Measurements from ENCODE around the gene GLP2R.

The GLP2R gene

DNA sequence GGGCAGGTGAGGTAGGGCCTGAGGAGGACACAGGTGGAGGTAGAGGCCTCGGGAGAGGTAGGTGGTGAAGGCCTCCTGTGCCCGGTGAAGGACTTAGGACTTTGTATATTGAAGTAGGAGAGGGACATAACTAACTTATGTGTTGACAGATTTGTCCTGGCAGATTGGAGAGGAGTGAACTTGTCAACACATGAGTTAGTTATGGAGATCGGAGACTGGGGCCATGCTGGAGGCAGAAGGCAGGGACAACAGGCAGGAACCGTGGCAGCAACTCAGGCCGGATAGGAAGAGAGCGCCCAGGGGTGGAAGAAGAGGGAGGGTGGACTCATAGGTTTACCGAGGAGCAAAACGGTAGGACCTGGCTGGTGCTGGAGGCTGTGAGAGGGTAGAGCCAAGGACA is 18.4 kb downstream of the GLP2R start:
- TF ChIP-seq, protein P1, sequence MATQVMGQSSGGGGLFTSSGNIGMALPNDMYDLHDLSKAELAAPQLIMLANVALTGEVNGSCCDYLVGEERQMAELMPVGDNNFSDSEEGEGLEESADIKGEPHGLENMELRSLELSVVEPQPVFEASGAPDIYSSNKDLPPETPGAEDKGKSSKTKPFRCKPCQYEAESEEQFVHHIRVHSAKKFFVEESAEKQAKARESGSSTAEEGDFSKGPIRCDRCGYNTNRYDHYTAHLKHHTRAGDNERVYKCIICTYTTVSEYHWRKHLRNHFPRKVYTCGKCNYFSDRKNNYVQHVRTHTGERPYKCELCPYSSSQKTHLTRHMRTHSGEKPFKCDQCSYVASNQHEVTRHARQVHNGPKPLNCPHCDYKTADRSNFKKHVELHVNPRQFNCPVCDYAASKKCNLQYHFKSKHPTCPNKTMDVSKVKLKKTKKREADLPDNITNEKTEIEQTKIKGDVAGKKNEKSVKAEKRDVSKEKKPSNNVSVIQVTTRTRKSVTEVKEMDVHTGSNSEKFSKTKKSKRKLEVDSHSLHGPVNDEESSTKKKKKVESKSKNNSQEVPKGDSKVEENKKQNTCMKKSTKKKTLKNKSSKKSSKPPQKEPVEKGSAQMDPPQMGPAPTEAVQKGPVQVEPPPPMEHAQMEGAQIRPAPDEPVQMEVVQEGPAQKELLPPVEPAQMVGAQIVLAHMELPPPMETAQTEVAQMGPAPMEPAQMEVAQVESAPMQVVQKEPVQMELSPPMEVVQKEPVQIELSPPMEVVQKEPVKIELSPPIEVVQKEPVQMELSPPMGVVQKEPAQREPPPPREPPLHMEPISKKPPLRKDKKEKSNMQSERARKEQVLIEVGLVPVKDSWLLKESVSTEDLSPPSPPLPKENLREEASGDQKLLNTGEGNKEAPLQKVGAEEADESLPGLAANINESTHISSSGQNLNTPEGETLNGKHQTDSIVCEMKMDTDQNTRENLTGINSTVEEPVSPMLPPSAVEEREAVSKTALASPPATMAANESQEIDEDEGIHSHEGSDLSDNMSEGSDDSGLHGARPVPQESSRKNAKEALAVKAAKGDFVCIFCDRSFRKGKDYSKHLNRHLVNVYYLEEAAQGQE (IDR thresholded peaks at IDR 0.05; ENCODE audit: insufficient read depth in 1 of 2, low read depth in 2 of 2, low read length in 2 of 2), result no peak
- TF ChIP-seq POLR2AphosphoS5 (IDR thresholded peaks at IDR 0.05; ENCODE audit: low read depth, low read length) (no peak), TAF1 (IDR thresholded peaks at IDR 0.05; ENCODE audit: borderline replicate concordance, insufficient read depth, low read length) (no peak), FOXP2 (optimal IDR thresholded peaks at IDR 0.05; ENCODE audit: borderline replicate concordance, extremely low read depth, extremely low read length, insufficient read depth) (no peak), SIN3A (IDR thresholded peaks at IDR 0.05; ENCODE audit: borderline replicate concordance, insufficient read depth, low read length) (no peak)

DNA sequence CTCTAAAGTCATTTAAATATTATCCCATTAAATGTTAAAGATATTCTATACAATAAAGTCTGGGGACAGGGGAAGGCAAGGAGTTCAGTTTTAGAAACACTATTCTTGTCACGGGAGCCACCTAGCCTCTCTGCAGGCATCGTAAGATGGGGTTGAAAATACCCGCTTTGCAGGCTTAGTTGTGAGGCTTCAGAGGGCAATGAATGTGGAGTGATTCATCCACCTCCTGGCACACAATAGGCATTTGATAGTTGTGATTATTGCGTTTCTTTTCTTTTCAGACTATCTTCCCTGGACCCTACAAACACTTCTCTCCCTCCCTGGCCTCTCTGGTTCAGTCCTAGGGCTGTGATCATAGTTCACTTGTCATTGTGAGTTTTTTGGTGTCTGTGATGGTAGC is 19.6 kb downstream of the GLP2R start:
- TF ChIP-seq POLR2AphosphoS5 (IDR thresholded peaks at IDR 0.05; ENCODE audit: low read depth, low read length) (no peak), SIN3A (IDR thresholded peaks at IDR 0.05; ENCODE audit: borderline replicate concordance, insufficient read depth, low read length) (no peak), FOXP2 (optimal IDR thresholded peaks at IDR 0.05; ENCODE audit: borderline replicate concordance, extremely low read depth, extremely low read length, insufficient read depth) (no peak), TAF1 (IDR thresholded peaks at IDR 0.05; ENCODE audit: borderline replicate concordance, insufficient read depth, low read length) (no peak)
- TF ChIP-seq, protein P1 (IDR thresholded peaks at IDR 0.05; ENCODE audit: insufficient read depth in 1 of 2, low read depth in 2 of 2, low read length in 2 of 2), result no peak

GRCh38 chr17:9850151-9850550 is 24.4 kb downstream of the GLP2R start:
- no peak for TF ChIP-seq TAF1 (IDR thresholded peaks at IDR 0.05; ENCODE audit: borderline replicate concordance, insufficient read depth, low read length)
- no peak for TF ChIP-seq SIN3A (IDR thresholded peaks at IDR 0.05; ENCODE audit: borderline replicate concordance, insufficient read depth, low read length)
- no peak for TF ChIP-seq POLR2AphosphoS5 (IDR thresholded peaks at IDR 0.05; ENCODE audit: low read depth, low read length)
- no peak for TF ChIP-seq FOXP2 (optimal IDR thresholded peaks at IDR 0.05; ENCODE audit: borderline replicate concordance, extremely low read depth, extremely low read length, insufficient read depth)
- TF ChIP-seq, protein P1 (IDR thresholded peaks at IDR 0.05; ENCODE audit: insufficient read depth in 1 of 2, low read depth in 2 of 2, low read length in 2 of 2), result no peak

- no peak for TF ChIP-seq FOXP2 (optimal IDR thresholded peaks at IDR 0.05; ENCODE audit: borderline replicate concordance, extremely low read depth, extremely low read length, insufficient read depth)
- TF ChIP-seq, protein P1 (IDR thresholded peaks at IDR 0.05; ENCODE audit: insufficient read depth in 1 of 2, low read depth in 2 of 2, low read length in 2 of 2), result no peak
- no peak for TF ChIP-seq POLR2AphosphoS5 (IDR thresholded peaks at IDR 0.05; ENCODE audit: low read depth, low read length)
- TF ChIP-seq SIN3A (IDR thresholded peaks at IDR 0.05; ENCODE audit: borderline replicate concordance, insufficient read depth, low read length), result no peak
- TF ChIP-seq TAF1 (IDR thresholded peaks at IDR 0.05; ENCODE audit: borderline replicate concordance, insufficient read depth, low read length), result no peak
These were observed 28.5 kb downstream of the GLP2R start for GRCh38 chr17:9854255-9854654.

- no peak for TF ChIP-seq TAF1 (IDR thresholded peaks at IDR 0.05; ENCODE audit: borderline replicate concordance, insufficient read depth, low read length)
- TF ChIP-seq POLR2AphosphoS5 (IDR thresholded peaks at IDR 0.05; ENCODE audit: low read depth, low read length), result no peak
- no peak for TF ChIP-seq FOXP2 (optimal IDR thresholded peaks at IDR 0.05; ENCODE audit: borderline replicate concordance, extremely low read depth, extremely low read length, insufficient read depth)
These were observed 29.3 kb downstream of the GLP2R start for GRCh38 chr17:9855036-9855435.

Measured in PFSK-1 (cell line).